ENCODE data around the gene RNF5.

DNA sequence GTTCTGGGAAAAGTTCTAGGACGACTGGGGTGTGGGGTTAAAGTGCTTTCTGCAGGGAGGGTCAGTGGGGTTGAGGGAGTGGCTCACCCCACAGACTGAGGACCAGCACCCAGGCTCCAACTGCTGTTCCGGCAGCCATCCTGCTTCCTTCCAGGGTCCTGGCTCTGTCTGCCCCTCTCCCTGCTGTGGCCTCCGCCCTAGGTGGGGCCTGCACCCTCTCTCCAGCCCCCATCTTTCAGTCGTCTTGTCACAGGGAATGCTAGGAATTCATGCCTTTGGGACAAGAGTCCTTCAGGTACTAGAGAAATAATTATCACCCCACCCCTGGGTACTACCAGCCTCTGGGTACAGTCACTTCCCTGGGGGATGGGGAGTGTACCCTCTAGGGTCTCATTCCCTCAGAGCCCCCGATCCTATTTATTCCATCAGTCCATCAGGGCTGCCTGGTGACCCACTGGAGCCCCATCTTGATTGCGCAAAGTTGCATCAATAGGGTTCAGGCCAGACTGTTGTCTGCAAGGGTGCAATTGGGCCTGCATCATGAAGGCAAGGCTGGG lies 6.0 kb downstream of the RNF5 start, which contains the start of gene AGER:
- TF ChIP-seq CTCF (IDR thresholded peaks at IDR 0.05; ENCODE audit: low read length) (no peak), EZH2phosphoT487 (IDR thresholded peaks at IDR 0.05; ENCODE audit: low read length) (no peak)

All from MM.1S (cell line).